NCI-H128 (cell line): ENCODE results near the gene BCAS3.

Experiments used
- DNase-seq: peaks from one replicate; lab custom pipeline; 2025; ENCODE audit not compliant: unreplicated experiment; lab: John Stamatoyannopoulos, UW

BCAS3 gene

DNA sequence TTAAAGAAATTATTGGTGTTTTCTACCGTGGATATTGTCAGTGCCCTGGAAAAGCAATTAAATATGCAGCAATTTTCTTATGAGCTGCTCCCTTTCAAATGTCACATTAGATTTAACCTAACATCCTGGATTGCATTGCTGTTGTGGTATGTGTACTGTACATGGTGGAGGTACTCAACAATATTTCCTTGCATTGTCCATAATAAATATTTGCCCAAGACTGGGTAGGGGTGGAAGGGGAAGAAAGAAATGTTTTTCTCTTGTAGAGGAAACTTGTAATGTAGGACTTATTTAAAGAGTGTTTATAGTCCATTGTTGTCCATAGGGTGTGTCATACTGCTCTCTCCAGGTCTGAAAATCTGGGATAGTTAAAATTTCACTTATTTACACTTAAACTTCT is 375.8 kb downstream of the BCAS3 start:
- no peak for DNase-seq

DNA sequence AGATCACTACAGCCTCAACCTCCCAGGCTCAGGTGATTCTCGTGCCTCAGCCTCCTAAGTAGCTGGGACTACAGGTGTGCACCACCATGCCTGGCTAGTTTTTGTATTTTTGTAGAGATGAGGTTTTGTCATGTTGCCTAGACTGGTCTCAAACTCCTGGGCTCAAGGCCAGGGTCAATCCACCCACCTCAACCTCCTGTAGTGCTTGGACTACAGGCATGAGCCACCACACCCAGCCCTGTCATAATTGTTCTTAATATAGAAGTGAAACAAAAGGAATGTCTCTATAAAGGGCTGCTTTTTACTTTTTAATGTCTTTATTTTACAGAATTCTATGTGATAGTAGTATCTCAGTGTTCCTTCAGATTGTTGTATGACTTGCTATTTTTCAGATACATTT is 376.8 kb downstream of the BCAS3 start:
- no peak for DNase-seq

DNA sequence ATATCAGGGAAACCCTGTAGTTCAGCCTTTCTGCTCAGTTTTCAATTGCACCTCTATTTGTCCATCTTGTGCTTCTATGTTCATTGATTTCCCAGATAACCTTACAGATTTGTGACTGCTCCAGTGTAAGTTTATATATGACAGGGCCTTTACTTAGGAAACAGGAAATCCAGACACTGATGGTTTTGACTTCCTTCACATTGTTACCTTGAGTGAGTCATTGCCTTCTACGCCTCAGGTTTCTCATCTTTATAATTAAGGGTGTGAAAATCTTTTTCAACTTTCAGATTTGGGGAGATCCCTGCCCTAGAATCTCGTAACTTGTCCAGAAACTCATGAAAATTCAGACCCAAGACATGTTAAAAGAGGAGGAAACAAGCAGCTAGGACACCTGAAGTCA is 379.6 kb downstream of the BCAS3 start:
- no peak for DNase-seq

DNA sequence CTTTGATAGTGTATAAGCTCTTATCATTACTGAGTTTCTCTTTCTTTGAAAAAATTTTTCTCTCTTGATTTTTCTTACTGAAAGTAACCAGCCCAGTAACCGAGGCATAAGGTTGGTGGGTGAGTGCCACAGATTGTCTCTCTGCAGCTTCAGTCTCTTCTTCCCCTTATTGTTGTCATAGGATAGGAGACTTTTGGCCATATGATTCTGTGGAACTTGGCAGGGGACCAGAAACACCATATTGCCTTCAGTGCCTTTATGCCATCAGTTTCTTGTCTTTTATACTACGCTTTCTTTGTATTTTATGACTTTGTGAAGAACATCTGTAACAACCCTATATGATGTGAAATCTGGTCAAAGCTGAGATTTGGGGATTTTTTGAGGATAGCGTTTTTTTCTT is 380.4 kb downstream of the BCAS3 start:
- DNase-seq: no peak

DNA sequence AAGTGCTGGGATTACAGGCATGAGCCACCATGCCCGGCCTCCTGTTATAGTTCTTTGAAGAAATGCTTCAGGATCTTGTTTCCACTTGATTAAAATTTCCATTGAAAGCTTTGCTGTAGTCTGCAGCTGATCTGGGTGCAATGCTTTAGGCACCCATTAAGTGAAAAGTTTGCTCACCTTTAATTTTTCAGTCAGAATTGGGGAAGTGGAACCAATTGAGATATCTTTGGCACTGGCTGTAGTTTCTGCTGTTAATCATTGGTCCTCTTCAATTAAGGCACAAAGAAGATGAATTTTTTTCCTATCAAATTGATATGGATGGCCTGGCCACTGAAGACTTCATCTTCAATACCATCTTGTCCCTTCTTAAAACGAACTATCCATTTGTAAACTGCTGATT is 385.9 kb downstream of the BCAS3 start:
- DNase-seq: no peak

DNA sequence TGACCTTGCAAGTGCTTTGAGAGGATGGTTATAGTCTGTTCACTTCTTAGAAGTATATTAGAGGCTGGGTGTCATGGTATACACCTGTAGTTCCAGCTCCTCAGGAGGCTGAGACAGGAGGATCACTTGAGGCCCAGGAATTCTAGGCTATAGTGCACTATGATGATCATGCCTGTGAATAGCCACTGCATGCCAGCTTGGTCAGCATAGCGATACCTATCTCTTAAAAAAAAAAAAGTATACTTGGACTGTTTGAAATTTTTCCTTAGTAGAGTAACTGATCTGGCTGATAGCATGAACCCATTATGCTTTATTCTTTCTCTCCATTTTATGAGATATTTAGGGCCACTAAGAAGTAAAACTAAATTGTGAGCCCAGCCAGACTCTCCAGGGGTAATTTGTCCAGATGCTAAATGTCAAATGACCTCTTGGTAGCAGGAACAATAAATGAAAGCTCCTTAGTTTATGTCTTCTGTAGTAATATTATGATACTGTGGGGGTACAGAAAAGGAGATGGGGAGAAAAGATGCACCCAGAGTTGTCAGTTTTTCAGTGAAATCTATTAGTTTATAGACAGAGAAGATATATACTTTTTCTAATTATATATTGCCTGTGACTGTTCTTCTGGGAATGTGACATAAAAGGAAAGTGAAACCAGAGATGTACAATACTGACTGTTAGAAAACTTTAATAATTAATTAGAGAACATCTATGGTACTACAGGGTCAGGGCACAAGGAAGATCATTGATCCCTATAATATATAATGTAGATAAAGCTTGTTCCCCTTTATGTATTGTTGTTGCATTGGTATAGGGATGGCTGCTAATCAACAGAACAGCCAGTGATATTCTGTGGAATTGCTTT is 386.7 kb downstream of the BCAS3 start:
- DNase-seq: no peak

DNA sequence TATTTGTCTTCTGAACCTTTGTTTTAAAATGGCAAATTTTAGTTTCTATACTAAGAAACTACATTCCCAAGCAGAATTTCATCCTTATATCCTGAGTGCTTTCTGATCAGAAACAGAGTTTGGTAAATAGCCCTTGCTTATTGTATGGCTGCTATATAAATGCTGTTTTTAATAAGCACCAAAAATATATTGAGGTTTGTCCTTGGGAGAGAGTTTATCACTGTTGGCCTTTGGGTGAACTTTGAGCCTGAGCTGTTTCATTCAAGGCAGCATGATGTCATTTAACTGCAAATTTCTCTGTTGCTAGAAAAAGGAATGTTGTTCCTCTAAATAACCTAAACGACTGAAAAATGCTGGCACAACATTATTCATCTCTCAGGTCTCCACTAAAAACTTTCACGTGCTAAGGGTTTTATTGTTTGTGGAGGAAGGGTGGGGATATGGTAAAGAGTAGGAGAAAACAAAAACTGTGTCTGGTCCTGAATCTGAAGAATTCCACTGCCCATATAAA is 387.7 kb downstream of the BCAS3 start:
- DNase-seq: no peak

DNA sequence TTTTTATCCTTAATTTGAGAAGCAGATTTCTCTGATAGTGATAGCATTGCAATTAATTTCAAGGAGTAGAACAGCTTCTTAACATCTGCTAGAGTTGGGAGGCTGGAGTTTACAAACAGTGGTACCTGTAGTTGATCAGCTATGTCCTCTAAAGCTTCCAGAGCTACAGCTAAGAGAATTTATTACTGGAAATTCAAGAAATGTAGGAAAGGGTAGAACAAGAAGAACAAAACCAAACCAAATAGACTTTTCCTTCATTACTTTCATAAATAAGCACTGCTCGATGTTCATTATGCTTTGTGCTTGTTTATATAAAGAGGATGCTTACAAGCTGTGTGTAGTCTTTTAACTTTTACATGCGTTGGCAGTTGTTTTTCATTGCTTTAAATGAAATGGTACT is 388.4 kb downstream of the BCAS3 start:
- DNase-seq: no peak

DNA sequence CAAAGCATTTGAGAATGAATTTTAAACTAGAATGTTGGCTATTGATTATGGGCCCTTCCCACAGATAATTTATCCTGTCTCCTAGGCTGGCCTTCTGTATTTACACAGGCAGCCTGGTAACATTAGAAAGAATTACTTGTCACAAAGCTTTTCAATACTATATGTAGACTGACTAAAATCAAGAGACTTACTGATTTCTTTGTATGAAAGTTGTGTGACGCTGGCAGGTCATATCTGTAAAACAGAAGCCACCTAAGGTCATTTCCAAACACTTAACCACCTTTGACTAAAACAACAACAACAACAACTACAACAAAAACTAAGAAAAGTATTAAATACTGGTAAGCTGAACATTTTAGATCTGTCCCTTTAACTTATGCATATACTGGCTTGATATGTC is 393.0 kb downstream of the BCAS3 start:
- DNase-seq: no peak

DNA sequence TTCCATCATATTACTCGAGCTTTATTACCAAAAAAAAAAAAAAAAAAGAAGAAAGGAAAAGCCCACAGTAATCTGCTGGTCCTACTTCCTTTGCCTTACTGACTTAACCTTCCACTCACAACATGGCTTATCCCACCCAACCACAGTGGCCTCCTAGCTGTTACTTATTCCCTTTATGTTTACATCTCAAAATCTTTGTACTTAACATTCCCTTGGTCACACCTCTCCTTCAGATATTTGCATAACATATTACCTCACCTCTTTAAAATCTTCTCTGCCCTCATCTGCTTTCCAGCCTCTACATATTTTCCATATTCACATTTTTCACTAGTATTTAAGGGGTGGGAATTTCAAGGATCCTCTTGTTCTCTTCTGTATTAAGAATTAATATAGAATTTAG is 395.0 kb downstream of the BCAS3 start:
- DNase-seq: no peak

DNA sequence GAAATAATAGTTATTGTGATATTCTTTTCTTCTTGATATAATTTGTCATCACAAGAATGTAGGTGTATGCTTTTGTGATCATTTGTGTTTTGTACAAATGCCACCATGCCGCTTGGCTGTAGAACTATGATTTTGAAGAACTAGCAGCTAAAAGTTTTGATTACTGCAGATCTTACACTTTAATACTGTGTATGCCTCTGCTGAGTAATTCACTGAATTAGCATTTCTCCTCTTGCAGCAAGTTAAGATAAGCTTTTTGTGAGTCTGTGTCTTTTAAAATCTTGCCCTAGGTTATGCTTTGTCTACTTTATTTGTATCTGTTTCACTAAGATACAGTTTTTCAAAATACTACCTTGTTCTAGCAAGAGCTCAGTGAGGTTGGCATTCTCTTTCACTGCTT is 395.5 kb downstream of the BCAS3 start:
- DNase-seq: no peak

DNA sequence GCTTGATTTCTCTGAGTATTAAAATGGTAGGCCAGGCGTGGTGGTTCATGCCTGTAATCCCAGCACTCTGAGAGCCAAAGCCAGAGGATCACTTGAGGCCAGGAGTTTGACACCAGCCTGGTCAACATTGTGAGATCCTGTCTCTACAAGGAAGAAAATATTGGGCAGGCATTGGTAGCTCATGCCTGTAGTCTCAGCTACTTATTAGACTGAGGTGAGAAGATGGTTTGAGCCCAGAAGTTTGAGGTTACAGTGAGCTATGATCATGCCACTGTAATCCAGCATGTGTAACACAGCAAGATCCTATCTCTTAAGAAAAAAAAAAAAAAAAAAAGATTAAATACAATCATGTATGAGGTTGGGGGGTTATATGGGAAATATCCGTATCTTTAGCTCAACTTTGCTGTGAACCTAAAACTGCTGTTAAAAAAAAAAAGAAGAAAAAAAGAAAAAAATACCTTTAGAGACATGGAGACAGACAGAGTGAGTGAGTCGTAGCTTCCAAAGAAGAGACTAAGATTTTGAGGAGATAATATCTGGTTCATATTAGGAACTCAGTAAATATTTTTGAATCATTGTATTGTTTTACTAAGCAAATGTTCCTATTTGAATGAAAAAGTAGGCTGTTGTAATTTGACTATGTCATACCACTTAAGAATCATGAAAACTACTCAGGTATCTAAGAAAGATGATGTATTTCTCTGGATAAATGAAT is 396.3 kb downstream of the BCAS3 start:
- no peak for DNase-seq

DNA sequence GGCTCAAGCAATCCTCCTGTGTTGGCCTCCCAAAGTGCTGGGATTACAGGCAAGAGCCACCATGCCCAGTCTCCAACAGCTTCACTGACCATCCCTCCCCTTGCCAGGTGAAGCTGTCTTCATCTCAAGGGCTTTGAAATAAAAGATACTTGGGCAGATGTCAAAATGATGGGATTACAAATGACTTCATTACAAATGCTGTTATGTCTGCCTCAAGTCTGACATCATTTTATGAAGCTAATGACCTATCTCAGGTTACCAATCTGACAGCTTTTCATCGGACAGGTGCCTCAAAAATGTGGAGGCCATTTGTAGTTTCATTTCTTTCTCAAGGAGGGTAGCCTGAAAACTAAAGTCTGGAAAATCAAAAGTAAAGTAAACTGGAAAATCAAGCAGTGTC is 398.3 kb downstream of the BCAS3 start:
- no peak for DNase-seq

DNA sequence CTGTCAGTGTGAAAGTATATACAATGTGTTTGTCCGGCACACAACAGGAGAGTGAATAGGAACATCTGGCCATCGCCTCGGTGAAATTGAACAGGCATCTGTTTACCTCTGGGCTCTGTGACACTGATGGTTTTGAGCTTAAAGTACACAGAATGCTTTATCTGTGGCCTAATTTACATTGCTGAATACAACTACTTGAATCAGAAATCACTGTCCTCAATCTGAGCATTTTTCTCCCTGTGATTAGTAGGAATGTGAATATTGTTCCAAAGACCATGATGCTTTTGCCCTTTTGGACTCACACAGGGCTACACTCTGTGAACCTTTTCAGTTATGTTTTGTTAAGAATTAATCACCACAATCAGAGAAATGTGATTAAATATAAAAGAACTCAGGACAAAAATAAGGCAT is 399.0 kb downstream of the BCAS3 start:
- DNase-seq: no peak

DNA sequence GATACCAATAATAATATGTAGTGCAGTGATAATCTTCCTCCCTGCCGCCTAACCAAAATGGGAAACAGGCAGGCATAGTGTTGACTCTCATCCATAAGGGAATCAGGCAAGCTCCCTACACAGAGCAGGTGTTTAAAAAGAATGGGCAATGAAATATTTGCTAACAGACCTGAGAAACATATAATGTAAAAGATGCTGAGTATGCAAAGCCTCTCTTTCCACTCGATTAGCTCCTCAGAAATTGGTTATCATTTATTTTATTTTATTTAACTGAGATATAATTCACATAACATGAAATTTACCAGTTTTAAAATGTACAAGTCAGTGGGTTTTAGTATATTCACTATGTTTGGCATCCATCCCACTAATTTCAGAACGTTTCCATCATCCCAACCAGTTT is 404.3 kb downstream of the BCAS3 start:
- DNase-seq: no peak

DNA sequence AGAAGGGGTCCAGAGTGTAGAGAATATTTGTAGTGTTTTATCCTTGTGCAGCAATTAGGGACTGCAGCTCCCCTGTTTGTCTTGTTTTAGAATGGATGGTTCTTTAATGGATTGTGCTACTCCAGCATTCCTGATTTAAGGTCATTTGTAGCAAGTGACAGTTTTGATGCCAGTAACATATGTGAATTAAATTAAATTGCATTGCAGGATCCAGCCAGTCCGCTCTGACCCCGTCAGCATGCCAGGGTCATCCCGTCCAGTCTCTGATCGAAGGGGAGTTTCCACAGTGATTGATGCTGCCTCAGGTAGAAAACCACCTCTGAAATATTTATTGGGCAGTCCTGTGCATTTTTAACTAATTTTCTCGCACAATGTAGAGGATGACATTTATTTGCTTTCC is 406.6 kb downstream of the BCAS3 start:
- DNase-seq: no peak

DNA sequence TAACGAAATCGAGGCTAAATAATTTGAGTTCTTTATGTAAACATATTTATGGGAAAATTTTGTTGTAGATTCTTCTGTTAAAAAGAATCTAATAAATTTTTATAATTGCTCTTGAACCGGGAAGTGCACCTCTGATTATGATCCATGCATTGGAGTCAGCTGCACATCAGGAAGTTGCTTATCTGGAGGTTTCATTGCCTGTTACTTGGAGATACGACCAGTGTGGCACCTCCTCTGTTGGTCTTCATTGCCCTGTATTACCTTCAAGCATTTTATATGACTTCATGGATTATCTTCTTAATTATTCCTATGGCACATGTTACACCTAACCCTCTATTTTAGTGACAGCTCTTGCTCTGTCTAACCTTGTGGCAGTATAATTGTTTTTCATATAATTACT is 409.4 kb downstream of the BCAS3 start:
- DNase-seq: no peak

DNA sequence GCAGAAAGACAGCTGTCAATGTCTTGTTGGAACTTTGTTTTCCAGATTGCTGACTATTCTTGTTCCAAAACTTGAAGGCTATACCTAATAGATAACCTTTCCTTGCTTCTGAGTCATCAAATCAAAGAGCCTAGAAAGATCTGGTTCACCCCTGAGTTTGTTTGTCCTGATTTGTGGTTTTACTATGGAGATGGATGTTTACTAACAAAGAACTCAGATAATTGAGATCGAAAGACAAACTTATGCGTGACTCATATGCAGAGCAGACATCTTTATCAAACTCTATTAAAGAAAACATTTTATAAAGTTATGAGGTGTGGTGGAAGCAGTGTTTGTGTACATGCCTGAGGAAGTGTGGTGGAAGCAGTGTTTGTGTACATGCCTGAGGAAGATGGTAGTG is 410.9 kb downstream of the BCAS3 start:
- no peak for DNase-seq

DNA sequence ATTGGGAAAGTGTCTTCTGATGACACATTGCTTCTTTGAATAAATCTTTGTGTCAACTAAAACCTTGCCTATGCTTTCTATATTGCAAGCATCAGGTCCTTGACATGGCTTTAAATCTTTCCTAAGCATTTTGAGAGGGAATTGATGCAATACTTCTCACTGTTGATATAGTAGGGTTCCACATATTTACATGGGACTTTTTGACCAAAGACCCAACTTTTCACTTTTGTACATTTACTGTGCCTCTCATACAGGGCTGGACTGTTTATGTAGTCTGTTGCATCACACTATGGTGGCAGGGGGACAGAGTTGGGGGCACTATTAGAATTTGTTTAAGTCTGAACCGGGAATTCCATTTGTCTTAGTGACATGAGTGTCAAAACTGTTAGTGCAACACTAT is 413.4 kb downstream of the BCAS3 start:
- DNase-seq: no peak

DNA sequence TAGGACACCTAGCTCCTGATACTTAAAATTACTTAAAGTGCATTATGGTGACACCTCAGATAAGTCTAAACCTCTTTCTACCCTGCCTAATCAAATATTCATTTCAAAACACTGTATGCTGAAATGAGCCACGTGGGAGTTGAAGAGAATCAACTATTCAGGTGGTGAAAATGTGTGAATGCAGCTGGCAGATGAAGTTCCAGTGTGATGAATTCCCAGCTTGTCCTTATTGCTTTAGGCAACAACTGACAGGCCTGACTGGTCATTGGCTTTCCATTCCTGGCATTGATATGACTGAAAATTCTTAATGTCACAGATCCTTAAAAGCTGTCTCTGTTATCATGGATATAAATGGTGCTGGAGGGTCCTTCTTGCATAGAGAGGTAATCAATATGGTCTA is 420.1 kb downstream of the BCAS3 start:
- no peak for DNase-seq

DNA sequence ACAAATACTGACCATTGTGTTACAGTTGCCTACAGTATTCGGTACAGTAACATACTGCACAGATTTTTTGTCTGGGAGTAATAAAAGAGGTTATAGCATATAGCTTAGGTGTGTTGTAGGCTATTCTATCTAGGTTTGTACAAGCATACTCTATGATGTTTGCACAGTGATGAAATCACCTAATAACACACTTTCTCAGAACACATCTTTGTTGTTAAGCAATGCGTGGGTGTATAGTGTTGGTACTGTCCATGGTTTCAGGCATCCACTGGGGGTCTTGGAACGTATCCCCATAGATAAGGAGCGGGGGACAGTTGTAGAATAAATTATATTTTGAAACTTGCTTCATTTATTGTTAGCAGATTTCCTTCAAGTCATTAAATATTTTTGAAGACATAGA is 428.7 kb downstream of the BCAS3 start:
- DNase-seq: no peak

DNA sequence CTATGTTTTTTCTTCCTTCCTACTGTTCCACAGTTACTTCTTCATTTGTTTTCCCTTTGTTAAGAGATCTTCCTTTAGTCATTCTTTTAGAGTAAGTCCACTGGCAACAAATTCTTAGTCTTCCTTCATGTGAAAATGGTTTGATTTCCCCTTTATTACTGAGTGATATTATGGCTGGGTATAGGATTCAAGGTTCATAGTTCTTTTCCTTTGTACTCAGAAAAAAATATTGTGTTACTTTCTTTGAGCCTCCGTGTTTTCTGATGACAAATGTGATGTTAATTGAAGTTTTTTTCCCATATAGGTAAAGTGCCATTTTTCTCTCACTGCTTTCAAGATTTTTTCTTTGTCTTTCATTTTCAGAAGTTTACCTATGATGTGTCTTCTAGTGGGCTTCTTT is 438.9 kb downstream of the BCAS3 start:
- no peak for DNase-seq
